OCI-M2 (cell line): ENCODE measurements around the gene ANO6.
"Not testable (repeated sequence)": the region's sequence is repeated elsewhere in the genome, so short reads cannot be mapped to it uniquely, and the experiment has no call there.

ENCODE experiments used
- DNase-seq: peaks from one replicate; lab custom pipeline; 2025; ENCODE audit not compliant: unreplicated experiment; lab: John Stamatoyannopoulos, UW

Gene ANO6

GRCh38 chr12:45397499-45397898 lies 181.6 kb downstream of the ANO6 start:
- not testable (repeated sequence) for DNase-seq

- no peak for DNase-seq
Observed at GRCh38 chr12:45398552-45398951, 182.7 kb downstream of the ANO6 start.

GRCh38 chr12:45400991-45401390 lies 185.1 kb downstream of the ANO6 start:
- DNase-seq: no peak

- DNase-seq: no peak
Observed at GRCh38 chr12:45402288-45402687, 186.4 kb downstream of the ANO6 start.

GRCh38 chr12:45406988-45407850 lies 191.3 kb downstream of the ANO6 start:
- no peak for DNase-seq

- no peak for DNase-seq
Observed at GRCh38 chr12:45407981-45408728, 192.3 kb downstream of the ANO6 start.

- DNase-seq: no peak
Observed at GRCh38 chr12:45408729-45409114, 192.8 kb downstream of the ANO6 start.

- DNase-seq: no peak
Observed at GRCh38 chr12:45409966-45410365, 194.1 kb downstream of the ANO6 start.

- no peak for DNase-seq
Observed at GRCh38 chr12:45411626-45412025, 195.7 kb downstream of the ANO6 start.

GRCh38 chr12:45415393-45415817 lies 199.5 kb downstream of the ANO6 start:
- no peak for DNase-seq

- no peak for DNase-seq
Observed at GRCh38 chr12:45416126-45416525, 200.2 kb downstream of the ANO6 start.

GRCh38 chr12:45418520-45418919 lies 202.6 kb downstream of the ANO6 start:
- DNase-seq: no peak

GRCh38 chr12:45419317-45419814 lies 203.5 kb downstream of the ANO6 start:
- DNase-seq: no peak

- DNase-seq: no peak
Observed at GRCh38 chr12:45421736-45422135, 205.8 kb downstream of the ANO6 start.

GRCh38 chr12:45423931-45424330 lies 208.0 kb downstream of the ANO6 start:
- DNase-seq: no peak

GRCh38 chr12:45425426-45425825 lies 209.5 kb downstream of the ANO6 start:
- DNase-seq: no peak

GRCh38 chr12:45426294-45426693 lies 210.4 kb downstream of the ANO6 start:
- DNase-seq: no peak

- DNase-seq: no peak
Observed at GRCh38 chr12:45427042-45427441, 211.1 kb downstream of the ANO6 start.

GRCh38 chr12:45429831-45430230 lies 213.9 kb downstream of the ANO6 start:
- no peak for DNase-seq

- no peak for DNase-seq
Observed at GRCh38 chr12:45431126-45431525, 215.2 kb downstream of the ANO6 start.

GRCh38 chr12:45432710-45433109 lies 216.8 kb downstream of the ANO6 start:
- DNase-seq: no peak

GRCh38 chr12:45433441-45433868 lies 217.6 kb downstream of the ANO6 start:
- DNase-seq: no peak
